HG02973 (cell line): ENCODE data around the gene NRG2.
A peak's percentile ranks its signal among the peaks of the same experiment; 100 is the strongest.

Source experiments
- ATAC-seq: cut with Tn5 transposase; IDR thresholded peaks from one replicate; pipeline ENCODE4 v1.9.1; 2021; ENCODE audit warnings: moderate library complexity; ENCODE audit not compliant: unreplicated experiment

NRG2 gene

GRCh38 chr5:139863855-139864558, 179.1 kb downstream of the NRG2 start:
- ATAC-seq, result no peak

- ATAC-seq, result no peak
Observed at GRCh38 chr5:139863361-139863760, 179.7 kb downstream of the NRG2 start.

- no peak for ATAC-seq
Observed at GRCh38 chr5:139862803-139863202, 180.3 kb downstream of the NRG2 start.

- ATAC-seq, result peak; percentile 67
Observed at GRCh38 chr5:139862313-139862712, 180.8 kb downstream of the NRG2 start.

- ATAC-seq, result no peak
Observed at GRCh38 chr5:139861889-139862207, 181.3 kb downstream of the NRG2 start.

- ATAC-seq, result no peak
Observed at GRCh38 chr5:139861021-139861888, 181.8 kb downstream of the NRG2 start.

GRCh38 chr5:139859013-139859412, 184.1 kb downstream of the NRG2 start:
- no peak for ATAC-seq

GRCh38 chr5:139856714-139857113, 186.4 kb downstream of the NRG2 start:
- ATAC-seq, result no peak

GRCh38 chr5:139855946-139856540, 187.1 kb downstream of the NRG2 start:
- no peak for ATAC-seq

GRCh38 chr5:139855451-139855850, 187.6 kb downstream of the NRG2 start:
- ATAC-seq, result no peak

- no peak for ATAC-seq
Observed at GRCh38 chr5:139854953-139855352, 188.1 kb downstream of the NRG2 start.

GRCh38 chr5:139854029-139854605, 189.0 kb downstream of the NRG2 start:
- ATAC-seq, result no peak

- no peak for ATAC-seq
Observed at GRCh38 chr5:139852696-139853095, 190.4 kb downstream of the NRG2 start.

- ATAC-seq, result no peak
Observed at GRCh38 chr5:139851558-139851957, 191.5 kb downstream of the NRG2 start.

GRCh38 chr5:139850423-139851016, 192.6 kb downstream of the NRG2 start:
- ATAC-seq, result no peak

- ATAC-seq, result no peak
Observed at GRCh38 chr5:139849942-139850341, 193.2 kb downstream of the NRG2 start.

- no peak for ATAC-seq
Observed at GRCh38 chr5:139849501-139849900, 193.6 kb downstream of the NRG2 start.

- no peak for ATAC-seq
Observed at GRCh38 chr5:139848508-139849100, 194.5 kb downstream of the NRG2 start.

- ATAC-seq, result peak; percentile 63
Observed at GRCh38 chr5:139847790-139848507, 195.2 kb downstream of the NRG2 start.

GRCh38 chr5:139847091-139847490, 196.0 kb downstream of the NRG2 start:
- ATAC-seq, result no peak
